ENCODE measurements around the gene TIAM2. TPM values are rescaled to one million over a fixed set of nuclear protein-coding genes. Genes with fewer than 3 reads are reported as not detected.

TIAM2 gene
- total RNA-seq, 1 experiment from 2014 or later = 8.3 TPM

DNA sequence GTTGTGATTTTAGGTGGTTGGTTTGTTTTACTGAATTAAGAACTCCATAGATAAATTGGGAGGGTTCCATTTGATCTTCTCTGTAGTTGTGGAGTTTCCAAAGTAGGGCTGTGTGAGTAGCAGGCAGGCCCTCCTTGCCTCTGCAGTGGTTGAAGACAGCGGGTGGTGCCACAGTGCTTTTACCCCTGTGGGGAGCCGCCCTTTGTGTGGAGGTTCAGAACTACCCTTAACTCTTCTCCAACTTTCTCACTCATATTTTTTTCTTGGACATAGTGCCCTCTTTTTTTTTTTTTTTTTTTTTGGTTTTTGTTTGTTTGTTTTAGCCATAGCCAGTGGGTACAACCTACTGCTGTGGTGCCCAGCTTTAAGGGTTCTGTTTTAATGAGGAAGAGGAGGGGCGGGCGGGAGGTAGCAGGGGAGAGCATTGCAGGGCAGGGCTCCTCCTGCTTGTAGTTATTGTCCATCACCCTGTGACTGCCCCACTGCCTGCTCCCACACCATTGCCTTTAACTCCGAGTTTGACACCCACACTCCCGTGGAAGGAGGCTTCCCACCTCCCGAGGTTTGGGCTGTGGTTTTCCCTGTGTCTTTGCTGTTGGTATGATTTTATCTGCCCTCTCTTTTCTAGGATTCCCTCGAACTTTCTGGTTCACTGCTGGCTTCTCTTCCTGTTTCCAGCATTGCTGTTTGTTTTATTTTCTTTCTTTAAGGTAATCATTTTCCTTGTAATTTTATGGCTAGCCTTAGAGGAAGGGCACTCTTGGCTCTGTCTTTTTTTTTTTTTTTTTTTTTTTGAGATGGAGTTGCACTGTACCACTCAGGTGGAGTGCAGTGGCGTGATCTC, 50.7 kb downstream of the TIAM2 start:
- no peak for DNase-seq (ENCODE audit: low spot score)
- in situ Hi-C loops (cut with HindIII; ENCODE audit: low sequenced_read_pairs) = no loop called here

DNA sequence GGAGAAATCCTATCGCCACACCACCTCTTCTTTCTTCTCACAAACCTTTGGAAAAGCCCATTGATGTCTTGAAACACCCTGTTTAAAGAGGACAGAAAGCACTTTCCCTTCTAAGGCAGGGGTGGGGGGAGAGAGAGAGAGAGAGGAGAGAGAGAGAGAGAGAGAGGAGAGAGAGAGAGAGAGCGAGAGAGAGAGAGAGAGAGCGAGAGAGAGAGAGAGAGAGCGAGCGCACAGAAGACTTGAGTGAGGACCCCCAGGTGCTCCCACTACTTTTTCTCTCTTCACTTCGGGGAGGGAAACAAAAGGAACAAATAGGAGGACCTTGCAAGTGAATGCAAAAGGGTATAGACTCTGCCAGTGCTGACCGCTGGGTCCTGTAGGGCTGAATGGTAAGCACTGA, 52.4 kb downstream of the TIAM2 start:
- DNase-seq (ENCODE audit: low spot score) = no peak
- in situ Hi-C loops (cut with HindIII; ENCODE audit: low sequenced_read_pairs) = no loop called here

DNA sequence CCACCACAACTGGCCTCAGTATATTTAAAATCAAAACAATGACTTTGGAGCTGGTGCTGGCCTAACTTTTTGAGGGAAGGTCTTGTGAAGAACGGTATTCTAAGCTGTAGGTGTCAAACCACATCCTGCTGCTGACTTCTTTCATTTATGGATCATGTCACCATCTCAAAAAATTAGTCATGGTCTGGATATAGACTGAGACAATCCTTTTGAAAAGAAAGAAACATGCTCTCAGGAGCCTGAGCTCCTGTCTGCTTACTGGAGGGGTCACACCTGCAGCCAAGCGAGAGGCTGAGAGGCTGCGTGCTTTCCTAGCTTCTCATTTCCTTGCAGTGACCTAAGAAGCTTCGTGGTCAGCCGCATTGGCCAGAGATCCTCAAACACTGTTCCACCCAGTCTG, 55.2 kb downstream of the TIAM2 start:
- in situ Hi-C loops (cut with HindIII; ENCODE audit: low sequenced_read_pairs) = no loop called here
- DNase-seq (ENCODE audit: low spot score) = no peak

- in situ Hi-C loops (cut with HindIII; ENCODE audit: low sequenced_read_pairs) = no loop called here
- no peak for DNase-seq (ENCODE audit: low spot score)
Observed at GRCh38 chr6:155054491-155055250, 59.6 kb downstream of the TIAM2 start.

GRCh38 chr6:155055729-155056128, 60.6 kb downstream of the TIAM2 start:
- in situ Hi-C loops (cut with HindIII; ENCODE audit: low sequenced_read_pairs) = no loop called here
- DNase-seq (ENCODE audit: low spot score) = no peak

DNA sequence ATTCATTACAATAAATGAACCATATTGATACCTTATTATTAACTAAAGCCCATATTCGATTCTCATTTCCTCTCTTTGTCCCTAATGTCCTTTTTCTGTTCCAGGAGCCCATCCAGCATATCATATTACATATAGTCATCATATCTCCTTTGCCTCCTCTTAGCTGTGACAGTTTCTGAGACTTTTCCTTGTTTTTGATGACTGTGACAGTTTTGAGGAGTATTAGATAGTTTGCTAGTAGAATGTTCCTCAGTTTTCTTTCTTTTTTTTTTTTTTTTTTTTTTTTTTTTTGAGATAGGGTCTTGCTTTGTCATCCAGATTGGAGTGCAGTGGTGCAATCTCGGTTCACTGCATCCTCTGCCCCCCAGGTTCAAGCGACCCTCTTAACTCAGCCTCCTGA, 61.6 kb downstream of the TIAM2 start:
- DNase-seq (ENCODE audit: low spot score) = no peak
- in situ Hi-C loops (cut with HindIII; ENCODE audit: low sequenced_read_pairs) = no loop called here

- in situ Hi-C loops (cut with HindIII; ENCODE audit: low sequenced_read_pairs) = no loop called here
- DNase-seq (ENCODE audit: low spot score) = no peak
Observed at GRCh38 chr6:155061381-155061780, 66.3 kb downstream of the TIAM2 start.

DNA sequence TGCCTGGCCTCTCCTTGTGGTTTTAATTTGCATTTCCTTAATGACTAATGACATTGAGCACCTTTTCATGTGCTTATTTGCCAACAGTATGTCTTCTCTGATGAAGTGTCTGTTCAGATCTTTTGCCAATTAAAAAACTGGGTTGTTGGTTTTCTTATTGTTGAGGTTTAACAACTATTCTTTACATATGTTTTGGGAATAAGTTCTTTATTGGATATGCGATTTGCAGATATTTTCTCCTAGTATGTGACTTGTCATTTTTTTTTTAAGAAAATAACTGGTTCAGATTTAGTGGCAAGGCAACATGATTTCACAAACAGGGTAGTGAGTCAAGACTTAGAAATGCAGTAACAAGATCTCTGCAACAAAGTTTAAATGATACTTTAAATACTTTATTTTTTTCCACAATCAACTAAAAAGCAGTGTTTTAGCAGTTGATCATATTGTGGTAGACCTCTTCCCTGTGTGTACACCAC, 67.8 kb downstream of the TIAM2 start:
- DNase-seq (ENCODE audit: low spot score) = no peak
- in situ Hi-C loops (cut with HindIII; ENCODE audit: low sequenced_read_pairs) = no loop called here

- no peak for DNase-seq (ENCODE audit: low spot score)
- in situ Hi-C loops (cut with HindIII; ENCODE audit: low sequenced_read_pairs) = no loop called here
Observed at GRCh38 chr6:155064303-155064702, 69.2 kb downstream of the TIAM2 start.

DNA sequence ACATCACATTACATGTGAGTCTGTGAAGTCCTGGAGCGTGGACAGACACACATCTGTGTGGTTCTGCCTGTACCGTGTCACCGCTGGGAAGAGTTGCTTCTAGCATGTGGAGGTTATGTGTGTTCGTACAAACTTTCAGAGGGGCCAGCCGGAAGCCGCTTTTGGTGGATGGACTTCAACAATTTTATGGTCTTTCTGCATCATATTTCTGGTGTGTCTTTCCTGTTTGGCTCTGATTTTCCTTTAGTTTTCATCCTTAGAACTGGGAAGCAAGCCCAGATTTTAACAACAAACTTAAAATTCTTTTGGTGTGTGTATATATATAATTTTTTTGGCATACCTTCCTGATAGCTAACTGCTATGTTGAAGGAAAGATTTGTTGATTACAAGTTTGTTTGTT, 71.2 kb downstream of the TIAM2 start:
- DNase-seq (ENCODE audit: low spot score) = no peak
- in situ Hi-C loops (cut with HindIII; ENCODE audit: low sequenced_read_pairs) = no loop called here

DNA sequence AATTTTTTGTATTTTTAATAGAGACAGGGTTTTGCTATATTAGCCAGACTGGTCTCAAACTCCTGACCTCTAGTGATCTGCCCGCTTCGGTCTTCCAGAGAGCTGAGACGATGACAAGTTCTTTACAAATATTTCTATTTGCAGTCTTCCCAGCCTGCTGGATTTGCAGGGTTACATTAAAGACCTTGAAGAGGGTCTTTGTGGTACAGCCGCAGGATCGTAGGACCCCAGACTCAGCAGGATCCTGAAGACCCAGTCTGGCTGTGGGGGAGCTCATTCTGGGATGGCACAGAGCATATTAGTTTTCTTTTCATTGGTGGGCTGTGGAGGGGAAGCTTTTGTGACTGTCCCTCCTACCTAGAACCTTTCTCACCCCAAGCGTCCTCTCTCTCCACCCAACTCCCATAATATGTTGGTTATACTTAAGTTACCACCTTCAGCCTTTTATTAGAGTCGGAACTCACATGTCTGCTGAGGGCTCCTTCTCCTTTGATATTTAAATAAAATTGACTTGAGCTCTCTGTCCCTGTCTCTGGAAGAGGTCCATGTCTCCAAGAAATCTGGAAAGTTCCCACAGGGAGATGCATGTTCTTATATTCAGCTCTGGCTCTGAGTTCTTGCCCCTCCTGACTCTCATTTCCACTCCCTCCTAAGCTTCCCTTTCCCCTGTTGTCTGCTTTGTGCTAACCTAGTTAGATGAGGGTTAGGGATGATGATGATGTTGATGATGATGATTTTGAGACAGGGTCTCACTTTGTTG, 72.0 kb downstream of the TIAM2 start:
- in situ Hi-C loops (cut with HindIII; ENCODE audit: low sequenced_read_pairs) = no loop called here
- no peak for DNase-seq (ENCODE audit: low spot score)

- DNase-seq (ENCODE audit: low spot score) = no peak
- in situ Hi-C loops (cut with HindIII; ENCODE audit: low sequenced_read_pairs) = no loop called here
Observed at GRCh38 chr6:155067956-155068615, 73.0 kb downstream of the TIAM2 start.

DNA sequence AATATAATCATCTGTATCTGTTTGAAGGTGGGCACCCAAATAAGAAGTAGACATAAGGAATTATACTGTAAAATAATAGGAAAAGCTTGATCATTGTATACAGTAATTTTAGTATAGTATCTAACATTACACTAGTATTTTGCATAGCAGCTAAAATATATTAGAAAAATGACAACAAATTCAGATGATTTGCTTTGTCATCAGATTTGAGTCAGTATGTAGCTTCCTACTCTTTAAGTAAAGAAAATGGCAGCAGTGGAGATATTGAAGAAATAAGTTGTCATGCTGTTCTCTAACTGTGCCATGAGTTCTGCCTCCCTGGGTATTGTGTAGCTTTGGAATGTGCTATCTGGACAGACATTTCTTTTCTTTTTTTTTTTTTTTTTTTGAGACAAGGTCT, 74.4 kb downstream of the TIAM2 start:
- no peak for DNase-seq (ENCODE audit: low spot score)

DNA sequence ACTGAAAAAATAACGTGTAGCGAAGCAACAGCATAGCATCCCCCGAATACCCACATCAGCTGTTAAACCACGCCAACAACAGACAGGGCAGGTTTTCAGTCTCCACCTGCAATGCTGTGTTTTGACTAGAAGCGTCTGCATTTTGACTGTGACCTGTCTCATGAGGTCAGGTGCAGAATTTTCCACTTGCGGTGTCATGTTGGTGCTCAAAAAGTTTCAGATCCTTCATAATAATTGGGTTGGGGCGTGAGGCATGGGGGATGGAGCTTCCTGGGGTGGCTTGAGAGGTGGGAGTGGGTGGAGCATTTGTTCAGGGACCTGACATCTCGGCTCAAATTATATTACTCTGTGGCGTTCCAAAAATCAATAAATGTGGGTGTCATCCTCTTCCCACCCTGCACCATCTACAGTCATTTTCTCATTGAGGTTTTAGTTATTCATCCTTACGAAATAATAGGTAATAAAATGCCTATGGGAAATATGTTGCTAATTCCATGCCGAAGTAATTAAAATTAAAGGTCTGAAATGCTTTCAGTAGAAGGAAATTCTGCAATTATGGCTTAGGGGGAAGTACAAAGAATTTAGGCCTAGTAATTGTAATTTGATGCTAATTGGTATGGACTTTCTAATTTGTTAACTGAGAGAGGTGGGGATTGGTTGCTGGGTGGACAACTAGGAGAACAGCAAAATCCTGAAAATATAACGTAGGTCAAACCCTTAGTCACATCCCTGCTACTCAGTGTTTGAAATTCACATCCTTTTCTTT, 81.0 kb downstream of the TIAM2 start:
- in situ Hi-C loops (cut with HindIII; ENCODE audit: low sequenced_read_pairs) = no loop called here
- no peak for DNase-seq (ENCODE audit: low spot score)

More for the DNA sequence above, 74.4 kb downstream of the TIAM2 start:
- in situ Hi-C loops (cut with HindIII; ENCODE audit: low sequenced_read_pairs) = no loop called here

GRCh38 chr6:155077331-155077730, 82.2 kb downstream of the TIAM2 start:
- in situ Hi-C loops (cut with HindIII; ENCODE audit: low sequenced_read_pairs) = no loop called here
- no peak for DNase-seq (ENCODE audit: low spot score)

DNA sequence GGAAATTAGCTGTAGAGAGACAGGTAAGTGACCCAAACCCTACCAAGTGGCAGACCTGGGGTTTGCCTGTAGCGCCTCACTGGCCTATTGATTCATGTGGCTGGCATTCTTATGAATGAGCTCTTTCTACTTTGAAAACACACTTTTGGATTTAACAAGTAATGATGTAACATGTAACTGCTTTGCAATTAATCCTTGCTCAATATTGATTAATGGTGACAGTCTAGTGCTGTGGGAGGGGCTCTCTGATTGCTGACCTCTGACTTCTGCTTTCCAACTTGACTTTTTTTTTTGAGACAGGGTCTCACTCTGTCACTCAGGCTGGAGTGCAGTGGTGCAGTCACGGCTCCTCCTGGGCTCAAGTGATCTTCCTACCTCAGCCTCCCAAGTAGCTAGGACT, 82.7 kb downstream of the TIAM2 start:
- no peak for DNase-seq (ENCODE audit: low spot score)
- in situ Hi-C loops (cut with HindIII; ENCODE audit: low sequenced_read_pairs) = no loop called here

DNA sequence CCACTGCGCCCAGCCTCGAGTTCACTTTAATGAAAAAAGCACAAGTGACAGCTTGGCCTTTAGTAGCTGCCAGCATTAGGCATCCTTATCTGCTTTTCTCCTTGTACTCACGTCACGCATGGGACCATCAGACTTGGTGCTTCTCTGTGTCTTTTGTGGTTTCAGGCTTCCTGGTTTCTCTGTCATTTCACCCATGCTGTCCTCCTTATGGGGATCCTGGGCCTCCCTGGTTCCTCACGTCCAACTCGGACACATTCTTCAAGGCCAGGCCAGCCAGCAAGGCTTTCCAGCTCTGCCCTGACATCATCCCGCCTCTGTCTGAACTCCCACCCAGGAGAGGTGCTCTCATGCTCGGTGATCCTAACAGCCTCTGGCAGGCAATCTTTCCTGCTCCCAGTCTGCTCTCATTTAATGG, 83.2 kb downstream of the TIAM2 start:
- in situ Hi-C loops (cut with HindIII; ENCODE audit: low sequenced_read_pairs) = no loop called here
- no peak for DNase-seq (ENCODE audit: low spot score)

DNA sequence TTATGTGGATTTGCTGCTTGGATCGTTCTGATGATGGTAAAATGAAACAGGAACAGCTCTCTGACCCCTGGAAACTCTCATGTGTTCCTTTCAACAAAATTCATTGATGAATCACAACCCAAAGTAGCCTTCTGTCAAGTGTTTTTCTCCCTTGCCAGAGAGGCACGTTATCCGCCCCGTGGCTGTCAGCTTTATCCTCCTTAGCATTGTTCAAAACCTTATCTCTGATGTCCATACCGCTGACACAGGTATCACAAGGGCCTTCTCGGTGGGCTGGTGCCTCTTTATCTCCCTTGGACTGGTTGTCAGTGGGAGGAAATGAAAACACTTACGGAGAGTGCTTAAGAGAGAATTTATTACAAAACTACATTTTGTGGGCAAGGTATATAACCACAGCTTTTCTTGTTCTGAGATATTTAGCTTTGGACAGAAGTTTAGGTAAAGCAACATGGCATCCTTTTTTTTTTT, 84.9 kb downstream of the TIAM2 start:
- no peak for DNase-seq (ENCODE audit: low spot score)
- in situ Hi-C loops (cut with HindIII; ENCODE audit: low sequenced_read_pairs) = no loop called here
